ENCODE data around the gene GPA33. TPM values are rescaled to one million over a fixed set of nuclear protein-coding genes. Genes with fewer than 3 reads are reported as not detected.

Gene GPA33
- total RNA-seq, 1 experiment from 2014 or later: not detected

DNA sequence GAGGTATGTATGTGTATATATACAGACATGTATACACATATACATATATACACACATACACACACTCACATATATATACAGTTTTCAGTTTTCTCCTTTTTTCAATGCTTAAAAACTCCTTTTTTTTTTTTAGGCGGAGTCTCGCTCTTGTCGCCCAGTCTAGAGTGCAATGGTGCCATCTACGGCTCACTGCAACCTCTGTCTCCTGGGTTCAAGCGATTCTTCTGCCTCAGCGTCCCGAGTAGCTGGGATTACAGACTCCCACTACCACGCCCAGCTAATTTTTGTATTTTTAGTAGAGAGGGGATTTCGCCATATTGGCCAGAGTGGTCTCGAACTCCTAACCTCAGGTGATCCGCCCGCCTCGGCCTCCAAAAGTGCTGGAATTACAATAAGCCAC, 30.7 kb upstream of the GPA33 start:
- Histone ChIP-seq H3K4me1 (ENCODE audit: insufficient read depth, low read length) (peaks cover 5% of the 10 kb centered on the region; the same call in 1 of the 2 replicates), H2BK5ac (ENCODE audit: insufficient read length, low read length) (no peak overlapping the region), H2BK15ac (ENCODE audit: low read depth, low read length) (no peak overlapping the region), H2BK12ac (ENCODE audit: insufficient read length, low read depth, low read length) (no peak overlapping the region), H3K23ac (ENCODE audit: insufficient read length, low read depth, low read length) (no peak overlapping the region), H2AK5ac (ENCODE audit: insufficient read length, low read length) (no peak overlapping the region), H3K79me1 (ENCODE audit: insufficient read depth, low read depth, low read length, poor library complexity, severe bottlenecking) (no peaks in the 10 kb centered on the region), H4K91ac (ENCODE audit: insufficient read length, low read depth, low read length) (no peak overlapping the region), H3K14ac (ENCODE audit: insufficient read depth, low read length) (no peak overlapping the region), H4K5ac (ENCODE audit: insufficient read length, low read depth, low read length) (no peak overlapping the region), H3K56ac (ENCODE audit: insufficient read length, low read depth, low read length) (no peak overlapping the region), H3K18ac (ENCODE audit: insufficient read length, low read depth, low read length) (no peak overlapping the region), H3T11ph (ENCODE audit: low read length) (no peak overlapping the region), H3K4me2 (ENCODE audit: insufficient read depth, insufficient read length, low read length) (peak overlapping the region; percentile 67), H3K9me3 (ENCODE audit: control insufficient read depth, low read depth, low read length) (no peaks in the 10 kb centered on the region), H3K79me2 (ENCODE audit: insufficient read depth, low read length) (no peaks in the 10 kb centered on the region), H4K8ac (replicated peaks; ENCODE audit: insufficient read length, low read depth, low read length) (no peak overlapping the region), H2BK120ac (ENCODE audit: low read depth, low read length, poor library complexity, severe bottlenecking) (no peak overlapping the region), H3K4ac (ENCODE audit: low read depth, low read length) (no peak overlapping the region), H2BK20ac (ENCODE audit: low read depth, low read length, poor library complexity, severe bottlenecking) (no peak overlapping the region), H3K27me3 (ENCODE audit: insufficient read depth, low read length) (no peaks in the 10 kb centered on the region), H4K20me1 (ENCODE audit: control insufficient read depth, insufficient read depth, insufficient read length) (no peaks in the 10 kb centered on the region), H3K27ac (ENCODE audit: insufficient read length, low read depth, low read length) (no peak overlapping the region), H3K9ac (ENCODE audit: extremely low read depth, insufficient read length, low read length) (no peak overlapping the region), H2AFZ (ENCODE audit: low read length) (no peak overlapping the region), H3K23me2 (ENCODE audit: insufficient read length, low read depth, low read length, poor library complexity, severe bottlenecking) (peaks cover 5% of the 10 kb centered on the region)
- Mint-ChIP-seq H3K27me3 (ENCODE audit: low read depth) (peaks cover 11% of the 10 kb centered on the region), H3K9me3 (no peaks in the 10 kb centered on the region), H3K36me3 (ENCODE audit: insufficient read depth in 1 of 3, low read depth in 3 of 3) (peaks cover 0 to 2% (median 0%) of the 10 kb centered on the region in 3 experiments; a peak in 1 of 7 replicates), H3K4me1 (peaks cover 38 to 46% of the 10 kb centered on the region in 2 experiments), H3K4me3 (peak overlapping the region; percentile 70 to 83), H3K27ac (no peak overlapping the region)
- DNase-seq: no peak
- no CpG with 5 or more reads among the region's 13 CpGs for WGBS (ENCODE audit: extremely low coverage, insufficient read length, low lambda C conversion rate)
- no peak for TF ChIP-seq CTCF (conservative IDR thresholded peaks at IDR 0.05)
